CD8-positive, alpha-beta memory T cell (primary cell): ENCODE measurements around the gene GALNT14. TPM values are rescaled to one million over a fixed set of nuclear protein-coding genes. Genes with fewer than 3 reads are reported as not detected.

ENCODE experiments used
- CTCF ChIA-PET: fragments of 350-600 bp; sonication (Branson Sonifier 250); formaldehyde crosslinking; loops from one replicate; lab custom pipeline; 2021; ENCODE audit warnings: antibody characterized with exemption; lab: Charles Lee
- POLR2A ChIA-PET: fragments of 350-600 bp; sonication (Branson Sonifier 250); formaldehyde crosslinking; loops from one replicate; lab custom pipeline; 2021; ENCODE audit warnings: antibody characterized with exemption; lab: Charles Lee
- DNase-seq, 5 donors: peaks; one replicate each; pipeline versions ENCODE4 v3.0.0 to v3.0.0-alpha.2; 2020 to 2022; ENCODE audit warnings: mixed read lengths in 1 of 5
- H3K27ac ChIP-seq: one replicate; pipeline ENCODE4 v1.7.0; 2013; ENCODE audit warnings: low read depth, mild to moderate bottlenecking, low read length, moderate library complexity
- H3K27me3 ChIP-seq: 2 replicates; pipeline ENCODE4 v1.7.0; 2013; ENCODE audit warnings: low read length, mild to moderate bottlenecking; ENCODE audit not compliant: insufficient read depth, poor library complexity, severe bottlenecking
- H3K36me3 ChIP-seq: 2 replicates; pipeline ENCODE4 v1.7.0; 2013; ENCODE audit warnings: mild to moderate bottlenecking, low read length, moderate library complexity; ENCODE audit not compliant: insufficient read depth
- H3K4me1 ChIP-seq: 2 replicates; pipeline ENCODE4 v1.7.0; 2013; ENCODE audit warnings: mild to moderate bottlenecking, low read length, moderate library complexity; ENCODE audit not compliant: insufficient read depth
- H3K4me3 ChIP-seq: 2 replicates; pipeline ENCODE4 v1.7.0; 2013; ENCODE audit warnings: mild to moderate bottlenecking, low read length
- H3K9me3 ChIP-seq: 2 replicates; pipeline ENCODE4 v1.7.0; 2013; ENCODE audit warnings: mild to moderate bottlenecking, low read length
- H3K27ac Mint-ChIP-seq, 8 donors: one replicate each; pipeline ENCODE4 v1.8.0; 2020 to 2021; ENCODE audit warnings: mixed read lengths in 8 of 8, mild to moderate bottlenecking in 6 of 8, inconsistent platforms in 3 of 8, moderate library complexity in 3 of 8
- H3K27me3 Mint-ChIP-seq, 2 donors: one replicate each; pipeline ENCODE4 v1.8.0; 2020 to 2021; ENCODE audit warnings: mixed read lengths in 2 of 2, mild to moderate bottlenecking in 1 of 2, moderate library complexity in 1 of 2
- H3K36me3 Mint-ChIP-seq, 3 donors: one replicate each; pipeline ENCODE4 v1.8.0; 2020 to 2021; ENCODE audit warnings: mixed read lengths in 3 of 3, inconsistent platforms in 1 of 3, mild to moderate bottlenecking in 1 of 3
- H3K4me1 Mint-ChIP-seq, 3 donors: one replicate each; pipeline ENCODE4 v1.8.0; 2020 to 2021; ENCODE audit warnings: mixed read lengths in 3 of 3, inconsistent platforms in 1 of 3, mild to moderate bottlenecking in 1 of 3
- H3K4me3 Mint-ChIP-seq, 7 donors: one replicate each; pipeline ENCODE4 v1.8.0; 2020 to 2021; ENCODE audit warnings: mixed read lengths in 7 of 7, mild to moderate bottlenecking in 6 of 7, moderate library complexity in 4 of 7, inconsistent platforms in 2 of 7
- H3K9me3 Mint-ChIP-seq, 5 donors: one replicate each; pipeline ENCODE4 v1.8.0; 2020 to 2022; ENCODE audit warnings: mixed read lengths in 5 of 5, mild to moderate bottlenecking in 3 of 5, moderate library complexity in 2 of 5, inconsistent platforms in 1 of 5
- polyA plus RNA-seq: library from polyadenylated mRNA; unstranded; fragments of 300-500 nt; fragmentation: Illumina TruSeq; gene quantifications from one replicate; pipeline ENCODE4 v1.2.3, GENCODE V29; 2021
- total RNA-seq, 2 experiments: library from RNA; stranded (reverse); gene quantifications; one replicate each; pipeline ENCODE4 v1.2.3, GENCODE V29; 2021

The GALNT14 gene
- total and polyA plus RNA-seq, 3 experiments from 2014 or later = 0.62 to 0.74 TPM; not detected in 1

DNA sequence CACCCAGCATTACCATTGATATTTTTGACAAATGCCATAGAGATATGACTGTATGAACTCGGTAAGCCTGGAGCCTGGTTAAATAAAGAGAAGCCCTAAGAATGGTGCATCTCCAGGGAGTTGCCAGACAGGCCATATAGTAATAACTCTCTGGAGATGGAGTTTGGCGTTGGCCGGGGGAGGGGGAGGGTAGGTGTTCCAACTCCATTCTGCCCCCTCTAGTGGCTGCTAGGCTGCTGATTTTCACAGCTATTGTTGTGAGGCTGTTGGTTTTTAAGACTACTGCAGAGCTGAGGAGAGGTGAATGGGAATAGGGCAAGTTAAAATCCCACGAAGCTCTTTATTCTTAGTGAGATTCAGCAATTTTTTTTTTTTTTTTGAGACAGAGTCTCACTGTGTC, 99.9 kb downstream of the GALNT14 start:
- H3K36me3 ChIP-seq = no peaks in the 10 kb centered on the region
- DNase-seq = no peak
- peaks cover 20 to 30% (median 28%) of the 10 kb centered on the region in 5 donors for H3K9me3 Mint-ChIP-seq
- H3K4me3 Mint-ChIP-seq = no peak overlapping the region
- peaks cover 1 to 8% of the 10 kb centered on the region in 2 donors for H3K27me3 Mint-ChIP-seq
- no peak overlapping the region for H3K27ac Mint-ChIP-seq
- CTCF ChIA-PET = no interaction called here
- no peaks in the 10 kb centered on the region for H3K27me3 ChIP-seq
- H3K27ac ChIP-seq = no peak overlapping the region
- POLR2A ChIA-PET = no interaction called here
- H3K9me3 ChIP-seq = peaks cover 6% of the 10 kb centered on the region
- no peaks in the 10 kb centered on the region for H3K4me1 Mint-ChIP-seq
- no peak overlapping the region for H3K4me3 ChIP-seq
- H3K36me3 Mint-ChIP-seq = no peaks in the 10 kb centered on the region
- H3K4me1 ChIP-seq = no peaks in the 10 kb centered on the region

DNA sequence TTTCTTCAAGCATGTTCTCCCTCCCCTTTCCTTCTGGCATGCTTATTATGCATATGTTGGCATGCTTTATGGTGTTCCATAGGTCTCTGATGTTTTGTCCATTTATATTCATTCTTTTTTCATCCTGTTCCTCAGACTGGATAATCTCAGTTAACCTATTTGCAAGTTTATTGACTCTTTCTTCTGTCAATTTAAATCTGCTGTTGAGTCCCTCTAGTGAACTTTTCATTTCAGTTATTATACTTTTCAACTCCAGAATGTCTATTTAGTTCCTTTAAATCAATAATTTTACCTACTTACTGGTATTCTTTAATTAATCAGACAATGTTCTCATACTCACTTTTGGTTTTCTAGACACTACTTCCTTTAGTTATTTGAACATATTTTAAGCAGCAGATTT, 101.2 kb downstream of the GALNT14 start:
- DNase-seq = no peak
- H3K36me3 Mint-ChIP-seq = no peaks in the 10 kb centered on the region
- no peak overlapping the region for H3K4me3 ChIP-seq
- no peak overlapping the region for H3K4me3 Mint-ChIP-seq
- H3K9me3 Mint-ChIP-seq = peaks cover 20 to 30% (median 28%) of the 10 kb centered on the region in 5 donors
- peaks cover 6% of the 10 kb centered on the region for H3K9me3 ChIP-seq
- no peak overlapping the region for H3K27ac ChIP-seq
- no peaks in the 10 kb centered on the region for H3K4me1 Mint-ChIP-seq
- POLR2A ChIA-PET = no interaction called here
- H3K27me3 ChIP-seq = no peaks in the 10 kb centered on the region
- H3K27ac Mint-ChIP-seq = no peak overlapping the region
- CTCF ChIA-PET = no interaction called here
- no peaks in the 10 kb centered on the region for H3K4me1 ChIP-seq
- H3K27me3 Mint-ChIP-seq = peaks cover 1 to 8% of the 10 kb centered on the region in 2 donors
- no peaks in the 10 kb centered on the region for H3K36me3 ChIP-seq

DNA sequence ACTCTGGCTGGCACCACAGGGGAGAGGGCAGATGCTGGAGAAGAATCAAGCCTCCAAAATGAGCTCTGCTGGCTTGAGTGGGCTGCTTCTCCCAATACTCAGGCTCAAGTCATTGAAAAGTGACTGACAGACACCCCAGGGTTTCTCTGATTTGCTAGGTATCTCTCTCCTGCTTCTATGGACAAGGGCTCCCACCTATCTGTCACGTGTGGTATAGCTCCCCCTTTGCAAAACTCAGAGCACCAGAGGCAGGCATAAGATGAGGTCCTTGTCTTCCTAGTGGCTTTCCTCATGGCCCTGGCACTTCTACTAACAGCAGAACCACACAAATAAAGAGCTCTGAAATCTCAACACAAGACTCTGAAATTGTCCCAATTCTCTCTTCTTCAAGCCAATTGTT, 105.2 kb downstream of the GALNT14 start:
- peaks cover 3 to 8% of the 10 kb centered on the region in 2 donors for H3K27me3 Mint-ChIP-seq
- POLR2A ChIA-PET = no interaction called here
- no peaks in the 10 kb centered on the region for H3K4me1 Mint-ChIP-seq

DNA sequence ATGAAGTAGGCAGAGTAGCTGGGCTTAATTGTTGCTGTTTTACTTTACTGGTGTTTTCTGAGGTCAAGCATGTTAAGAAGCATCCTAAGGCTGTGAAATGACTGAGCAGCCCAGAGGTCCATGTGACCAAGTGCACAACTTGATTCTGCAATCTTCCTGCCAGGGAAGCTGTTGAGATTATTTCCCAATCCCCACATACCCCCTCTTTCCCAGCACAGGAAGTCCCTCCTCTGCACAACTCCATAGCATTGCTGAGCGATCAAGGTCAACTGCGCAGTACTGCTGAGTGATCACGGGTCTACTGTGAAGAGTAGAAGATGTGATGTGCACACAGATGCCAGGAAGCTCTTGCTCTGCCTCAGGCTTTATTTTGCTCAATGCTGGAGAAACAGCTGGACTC, 105.8 kb downstream of the GALNT14 start:
- no peak overlapping the region for H3K27ac ChIP-seq
- ChIA-PET POLR2A (no interaction called here), CTCF (no interaction called here)
- H3K36me3 ChIP-seq = no peaks in the 10 kb centered on the region
- no peak overlapping the region for H3K4me3 Mint-ChIP-seq
- H3K4me1 Mint-ChIP-seq = no peaks in the 10 kb centered on the region
- DNase-seq = no peak
- H3K36me3 Mint-ChIP-seq = no peaks in the 10 kb centered on the region
- no peaks in the 10 kb centered on the region for H3K4me1 ChIP-seq
- peaks cover 3% of the 10 kb centered on the region for H3K9me3 ChIP-seq
- H3K9me3 Mint-ChIP-seq = peaks cover 12 to 26% (median 21%) of the 10 kb centered on the region in 5 donors
- H3K27ac Mint-ChIP-seq = no peak overlapping the region
- peaks cover 3 to 8% of the 10 kb centered on the region in 2 donors for H3K27me3 Mint-ChIP-seq
- no peak overlapping the region for H3K4me3 ChIP-seq
- no peaks in the 10 kb centered on the region for H3K27me3 ChIP-seq

More for the DNA sequence above, 105.2 kb downstream of the GALNT14 start:
- no peak overlapping the region for H3K27ac ChIP-seq
- Mint-ChIP-seq H3K9me3 (peaks cover 18 to 30% (median 24%) of the 10 kb centered on the region in 5 donors), H3K27ac (no peak overlapping the region), H3K4me3 (no peak overlapping the region), H3K36me3 (no peaks in the 10 kb centered on the region)
- H3K9me3 ChIP-seq = peaks cover 6% of the 10 kb centered on the region
- CTCF ChIA-PET = no interaction called here
- no peak overlapping the region for H3K4me3 ChIP-seq
- no peaks in the 10 kb centered on the region for H3K27me3 ChIP-seq
- H3K4me1 ChIP-seq = no peaks in the 10 kb centered on the region
- H3K36me3 ChIP-seq = no peaks in the 10 kb centered on the region
- no peak for DNase-seq

DNA sequence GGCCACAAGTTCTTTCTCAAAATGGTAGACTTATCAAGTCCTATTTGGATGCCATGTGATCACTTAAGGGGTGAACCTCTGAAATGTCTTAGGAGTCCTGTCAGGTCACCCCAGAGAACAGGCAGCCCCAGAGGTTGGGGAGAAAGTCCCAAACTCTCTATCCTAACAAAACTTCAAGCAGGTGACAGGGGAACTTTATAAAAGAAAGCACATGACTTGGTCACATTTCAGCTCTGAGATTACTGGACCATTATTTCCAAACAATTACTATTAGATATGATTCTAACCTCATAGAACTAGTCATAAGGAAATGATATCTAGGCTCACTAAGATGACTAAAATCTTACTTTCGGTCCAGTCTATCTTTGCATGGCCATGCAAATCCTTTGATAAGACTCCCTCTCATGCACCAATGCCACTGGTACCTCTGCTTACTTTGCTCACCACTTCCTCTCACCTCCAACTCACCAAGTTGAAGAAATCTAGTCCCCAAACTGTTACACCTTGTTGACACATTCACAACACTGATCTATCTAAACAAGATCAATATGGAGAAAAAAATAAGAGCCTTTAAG, 107.0 kb downstream of the GALNT14 start:
- Histone ChIP-seq H3K36me3 (no peaks in the 10 kb centered on the region), H3K4me1 (no peaks in the 10 kb centered on the region), H3K27ac (no peak overlapping the region), H3K4me3 (no peak overlapping the region), H3K9me3 (no peaks in the 10 kb centered on the region), H3K27me3 (no peaks in the 10 kb centered on the region)
- ChIA-PET CTCF (no interaction called here), POLR2A (no interaction called here)
- H3K27ac Mint-ChIP-seq = no peak overlapping the region
- DNase-seq = no peak
- H3K9me3 Mint-ChIP-seq = peaks cover 2 to 14% (median 10%) of the 10 kb centered on the region in 5 donors
- H3K4me3 Mint-ChIP-seq = no peak overlapping the region
- peaks cover 3 to 8% of the 10 kb centered on the region in 2 donors for H3K27me3 Mint-ChIP-seq
- no peaks in the 10 kb centered on the region for H3K4me1 Mint-ChIP-seq
- no peaks in the 10 kb centered on the region for H3K36me3 Mint-ChIP-seq

DNA sequence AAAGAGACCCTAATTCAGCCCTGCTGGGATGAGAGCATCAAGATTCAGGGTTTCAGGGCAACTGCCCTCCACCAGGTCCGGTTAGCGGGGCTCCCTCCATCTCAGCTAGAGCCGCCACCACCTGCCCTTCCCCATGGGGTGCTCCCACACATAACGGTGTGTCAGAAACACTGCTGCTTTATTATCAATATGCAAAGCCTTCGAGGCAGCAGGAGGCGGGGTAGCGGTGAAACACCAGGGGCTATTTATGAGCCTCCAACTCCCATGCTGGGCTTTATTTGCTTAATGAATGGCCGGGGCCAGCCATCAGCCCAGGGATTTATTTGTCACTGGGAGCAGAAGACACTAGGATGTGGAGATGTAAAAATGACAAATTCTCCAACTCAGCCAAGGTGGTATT, 109.8 kb downstream of the GALNT14 start:
- Histone ChIP-seq H3K27ac (no peak overlapping the region), H3K27me3 (no peaks in the 10 kb centered on the region), H3K4me1 (no peaks in the 10 kb centered on the region), H3K36me3 (no peaks in the 10 kb centered on the region), H3K9me3 (no peaks in the 10 kb centered on the region), H3K4me3 (no peak overlapping the region)
- Mint-ChIP-seq H3K4me3 (no peak overlapping the region), H3K36me3 (no peaks in the 10 kb centered on the region), H3K27ac (no peak overlapping the region), H3K27me3 (peaks cover 1 to 8% of the 10 kb centered on the region in 2 donors), H3K9me3 (no peaks in the 10 kb centered on the region), H3K4me1 (no peaks in the 10 kb centered on the region)
- DNase-seq = no peak
- ChIA-PET POLR2A (no interaction called here), CTCF (no interaction called here)

DNA sequence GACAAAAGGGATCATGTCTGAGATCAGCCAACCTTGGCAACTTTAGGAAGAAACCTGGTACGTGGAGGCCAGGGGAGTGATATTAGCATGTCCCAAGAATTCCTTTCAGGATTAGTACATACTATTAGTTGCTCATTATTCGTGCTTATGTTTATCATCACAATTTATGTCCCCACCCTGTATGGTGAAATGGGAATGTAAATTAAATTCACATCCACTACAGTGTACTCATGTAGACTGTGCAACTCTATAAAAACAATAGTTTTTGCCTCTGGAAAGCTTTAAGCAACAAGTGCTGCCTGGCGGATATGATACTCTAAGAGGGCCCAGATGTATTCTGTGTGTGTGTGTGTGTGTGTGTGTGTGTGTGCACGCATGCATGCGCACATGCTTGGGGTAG, 110.7 kb downstream of the GALNT14 start:
- H3K27me3 Mint-ChIP-seq = peaks cover 0 to 7% of the 10 kb centered on the region in 2 donors

DNA sequence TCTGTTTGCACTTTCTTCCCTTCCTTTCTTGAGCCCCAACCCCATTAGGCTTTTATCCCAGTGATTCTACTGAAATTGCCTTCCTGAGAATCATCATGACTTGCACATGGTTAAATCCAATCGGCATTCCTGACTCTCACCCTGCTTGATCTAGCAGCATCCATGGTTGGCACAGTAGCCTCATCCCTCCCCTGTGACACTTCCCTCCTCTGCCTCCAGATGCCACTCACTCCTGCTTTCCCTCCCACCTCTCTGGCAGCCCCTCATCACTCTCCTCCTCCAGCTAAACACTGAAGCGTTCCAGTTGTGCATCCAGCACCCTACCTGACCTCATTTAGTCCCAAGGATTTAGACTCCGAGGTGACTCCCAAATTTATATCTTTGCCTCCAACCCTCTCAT, 114.7 kb downstream of the GALNT14 start:
- Histone ChIP-seq H3K27ac (no peak overlapping the region), H3K36me3 (no peaks in the 10 kb centered on the region), H3K4me3 (no peak overlapping the region), H3K27me3 (no peaks in the 10 kb centered on the region), H3K9me3 (no peaks in the 10 kb centered on the region), H3K4me1 (no peaks in the 10 kb centered on the region)
- CTCF ChIA-PET = no interaction called here
- H3K36me3 Mint-ChIP-seq = no peaks in the 10 kb centered on the region
- no peaks in the 10 kb centered on the region for H3K9me3 Mint-ChIP-seq
- POLR2A ChIA-PET = no interaction called here
- DNase-seq = no peak
- no peak overlapping the region for H3K27ac Mint-ChIP-seq
- H3K27me3 Mint-ChIP-seq = peaks cover 0 to 6% of the 10 kb centered on the region in 2 donors
- no peaks in the 10 kb centered on the region for H3K4me1 Mint-ChIP-seq
- H3K4me3 Mint-ChIP-seq = no peak overlapping the region

More for the DNA sequence above, 110.7 kb downstream of the GALNT14 start:
- no peak overlapping the region for H3K27ac ChIP-seq
- H3K27ac Mint-ChIP-seq = no peak overlapping the region
- no peaks in the 10 kb centered on the region for H3K27me3 ChIP-seq
- no peak for DNase-seq
- H3K4me3 Mint-ChIP-seq = no peak overlapping the region
- no peaks in the 10 kb centered on the region for H3K36me3 ChIP-seq
- no peaks in the 10 kb centered on the region for H3K36me3 Mint-ChIP-seq
- H3K4me1 ChIP-seq = no peaks in the 10 kb centered on the region
- no peak overlapping the region for H3K4me3 ChIP-seq
- no peaks in the 10 kb centered on the region for H3K9me3 ChIP-seq
- POLR2A ChIA-PET = no interaction called here
- no peaks in the 10 kb centered on the region for H3K4me1 Mint-ChIP-seq
- CTCF ChIA-PET = no interaction called here
- H3K9me3 Mint-ChIP-seq = no peaks in the 10 kb centered on the region
